GM12878 (cell line): ENCODE measurements around the gene APOM. TPM values are rescaled to one million over a fixed set of nuclear protein-coding genes. Genes with fewer than 3 reads are reported as not detected.

ENCODE experiments used
- BMI1 ChIP-seq: fragments of 450-650 bp; IDR thresholded peaks from 2 replicates; pipeline ENCODE4 v1.6.1; 2016; ENCODE audit warnings: mild to moderate bottlenecking, moderate library complexity, borderline replicate concordance
- CBFB ChIP-seq: IDR thresholded peaks from 2 replicates; pipeline ENCODE4 v1.6.1; 2016; ENCODE audit warnings: antibody characterized with exemption, low read depth
- ETV6 ChIP-seq, 2 experiments: fragments of 450-650 bp in 1 of 2; IDR thresholded peaks in 1 of 2; conservative IDR thresholded peaks in 1 of 2; 2 replicates each; pipeline ENCODE4 v1.6.1; 2014; ENCODE audit warnings: antibody characterized with exemption in 1 of 2, borderline replicate concordance in 1 of 2, low read depth in 1 of 2, mild to moderate bottlenecking in 1 of 2, moderate library complexity in 1 of 2
- FOXK2 ChIP-seq: fragments of 450-650 bp; IDR thresholded peaks from 2 replicates; pipeline ENCODE4 v1.6.1; 2017; ENCODE audit warnings: mild to moderate bottlenecking, moderate library complexity
- IKZF2 ChIP-seq, 2 experiments: fragments of 450-650 bp; IDR thresholded peaks; 2 replicates each; pipeline ENCODE4 v1.6.1; 2017; ENCODE audit warnings: mild to moderate bottlenecking in 2 of 2, moderate library complexity in 2 of 2
- NRF1 ChIP-seq: conservative IDR thresholded peaks from 2 replicates; pipeline ENCODE4 v1.6.1; 2011; ENCODE audit warnings: mild to moderate bottlenecking, low read depth, low read length, improper control_type of control experiment
- RCOR1 ChIP-seq: conservative IDR thresholded peaks from 2 replicates; pipeline ENCODE4 v1.6.1; 2012; ENCODE audit warnings: low read depth, low read length, improper control_type of control experiment
- RFX5 ChIP-seq: IDR thresholded peaks from 2 replicates; pipeline ENCODE4 v1.6.1; 2011; ENCODE audit warnings: low read depth, low read length, improper control_type of control experiment
- SKIL ChIP-seq: fragments of 450-650 bp; IDR thresholded peaks from 2 replicates; pipeline ENCODE4 v1.6.1; 2017; ENCODE audit warnings: mild to moderate bottlenecking, low read depth, inconsistent platforms; ENCODE audit not compliant: poor library complexity, severe bottlenecking
- SP1 ChIP-seq: IDR thresholded peaks from one replicate; pipeline ENCODE4 v1.6.1; 2011; ENCODE audit warnings: low read depth, low read length
- SPI1 ChIP-seq: IDR thresholded peaks from 2 replicates; pipeline ENCODE4 v1.6.1; 2011; ENCODE audit warnings: low read depth, mild to moderate bottlenecking, low read length, moderate library complexity, borderline replicate concordance; ENCODE audit not compliant: insufficient read depth
- TBL1XR1 ChIP-seq: IDR thresholded peaks from 2 replicates; pipeline ENCODE4 v1.6.1; 2012; ENCODE audit warnings: low read depth, low read length, improper control_type of control experiment
- ZZZ3 ChIP-seq: IDR thresholded peaks from 2 replicates; pipeline ENCODE4 v1.6.1; 2011; ENCODE audit warnings: low read depth; ENCODE audit not compliant: control insufficient read depth, insufficient read length
- polyA plus RNA-seq, 11 experiments: library from polyadenylated mRNA; depleted of rRNA in 4 of 11; unstranded in 6 of 11; stranded (reverse) in 5 of 11; fragments of >200 nt; fragmentation: Nextera tagmentation in 4 of 11; fragmentation: Illumina TruSeq in 1 of 11; extraction: Ambion mirVana in 4 of 11; extraction: Trizol in 1 of 11; gene quantifications; 1 replicate in 1 of 11; 2 replicates in 10 of 11; pipeline versions ENCODE4 v1.2.1 to v1.2.3, GENCODE V29; 2011 to 2016; ENCODE audit warnings: inconsistent platforms in 2 of 11, missing spikeins in 2 of 11, low read depth in 1 of 11
- total RNA-seq, 4 experiments: library from RNA; depleted of rRNA in 3 of 4; stranded (reverse); fragments of >200 nt in 3 of 4; fragmentation: Illumina TruSeq in 1 of 4; extraction: Trizol in 1 of 4; gene quantifications; 2 replicates each; pipeline versions ENCODE4 v1.2.1 to v1.2.3, GENCODE V29; 2013 to 2021
- TF ChIP-seq, protein P1 (sequence below): fragments of 450-650 bp; formaldehyde crosslinking; IDR thresholded peaks from 2 replicates; pipeline ENCODE4 v1.5.0; 2022; ENCODE audit warnings: mild to moderate bottlenecking, missing genetic modification characterization
- TF ChIP-seq, protein P2 (sequence below): fragments of 450-650 bp; conservative IDR thresholded peaks from 2 replicates; pipeline ENCODE4 v1.6.1; 2017; ENCODE audit warnings: mild to moderate bottlenecking, moderate library complexity
- TF ChIP-seq, protein P3 (sequence below): fragments of 450-650 bp; IDR thresholded peaks from 2 replicates; pipeline ENCODE4 v1.6.1; 2018; ENCODE audit warnings: mild to moderate bottlenecking, low read depth, moderate library complexity; ENCODE audit not compliant: partially characterized antibody
- TF ChIP-seq, protein P4 (sequence below): fragments of 150-350 bp; IDR thresholded peaks from 2 replicates; pipeline ENCODE4 v1.6.1; 2014; ENCODE audit warnings: mild to moderate bottlenecking, low read depth, low read length

Gene APOM
- total and polyA plus RNA-seq, 10 of the 15 experiments (the other 5 are each of a cell fraction or from before 2014, with no cell fraction given) = 4.0 to 14.1 (median 7.1) TPM

GRCh38 chr6:31666337-31666965, 10.8 kb downstream of the APOM start (continued):
- TF ChIP-seq ZZZ3 = no peak
- TF ChIP-seq FOXK2 = 0 out of 2 replicates have a peak, but pooled peaks have one; percentile 7
- TF ChIP-seq, protein P1, sequence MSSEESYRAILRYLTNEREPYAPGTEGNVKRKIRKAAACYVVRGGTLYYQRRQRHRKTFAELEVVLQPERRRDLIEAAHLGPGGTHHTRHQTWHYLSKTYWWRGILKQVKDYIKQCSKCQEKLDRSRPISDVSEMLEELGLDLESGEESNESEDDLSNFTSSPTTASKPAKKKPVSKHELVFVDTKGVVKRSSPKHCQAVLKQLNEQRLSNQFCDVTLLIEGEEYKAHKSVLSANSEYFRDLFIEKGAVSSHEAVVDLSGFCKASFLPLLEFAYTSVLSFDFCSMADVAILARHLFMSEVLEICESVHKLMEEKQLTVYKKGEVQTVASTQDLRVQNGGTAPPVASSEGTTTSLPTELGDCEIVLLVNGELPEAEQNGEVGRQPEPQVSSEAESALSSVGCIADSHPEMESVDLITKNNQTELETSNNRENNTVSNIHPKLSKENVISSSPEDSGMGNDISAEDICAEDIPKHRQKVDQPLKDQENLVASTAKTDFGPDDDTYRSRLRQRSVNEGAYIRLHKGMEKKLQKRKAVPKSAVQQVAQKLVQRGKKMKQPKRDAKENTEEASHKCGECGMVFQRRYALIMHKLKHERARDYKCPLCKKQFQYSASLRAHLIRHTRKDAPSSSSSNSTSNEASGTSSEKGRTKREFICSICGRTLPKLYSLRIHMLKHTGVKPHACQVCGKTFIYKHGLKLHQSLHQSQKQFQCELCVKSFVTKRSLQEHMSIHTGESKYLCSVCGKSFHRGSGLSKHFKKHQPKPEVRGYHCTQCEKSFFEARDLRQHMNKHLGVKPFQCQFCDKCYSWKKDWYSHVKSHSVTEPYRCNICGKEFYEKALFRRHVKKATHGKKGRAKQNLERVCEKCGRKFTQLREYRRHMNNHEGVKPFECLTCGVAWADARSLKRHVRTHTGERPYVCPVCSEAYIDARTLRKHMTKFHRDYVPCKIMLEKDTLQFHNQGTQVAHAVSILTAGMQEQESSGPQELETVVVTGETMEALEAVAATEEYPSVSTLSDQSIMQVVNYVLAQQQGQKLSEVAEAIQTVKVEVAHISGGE = no peak
- no peak for TF ChIP-seq TBL1XR1
- TF ChIP-seq, protein P2, sequence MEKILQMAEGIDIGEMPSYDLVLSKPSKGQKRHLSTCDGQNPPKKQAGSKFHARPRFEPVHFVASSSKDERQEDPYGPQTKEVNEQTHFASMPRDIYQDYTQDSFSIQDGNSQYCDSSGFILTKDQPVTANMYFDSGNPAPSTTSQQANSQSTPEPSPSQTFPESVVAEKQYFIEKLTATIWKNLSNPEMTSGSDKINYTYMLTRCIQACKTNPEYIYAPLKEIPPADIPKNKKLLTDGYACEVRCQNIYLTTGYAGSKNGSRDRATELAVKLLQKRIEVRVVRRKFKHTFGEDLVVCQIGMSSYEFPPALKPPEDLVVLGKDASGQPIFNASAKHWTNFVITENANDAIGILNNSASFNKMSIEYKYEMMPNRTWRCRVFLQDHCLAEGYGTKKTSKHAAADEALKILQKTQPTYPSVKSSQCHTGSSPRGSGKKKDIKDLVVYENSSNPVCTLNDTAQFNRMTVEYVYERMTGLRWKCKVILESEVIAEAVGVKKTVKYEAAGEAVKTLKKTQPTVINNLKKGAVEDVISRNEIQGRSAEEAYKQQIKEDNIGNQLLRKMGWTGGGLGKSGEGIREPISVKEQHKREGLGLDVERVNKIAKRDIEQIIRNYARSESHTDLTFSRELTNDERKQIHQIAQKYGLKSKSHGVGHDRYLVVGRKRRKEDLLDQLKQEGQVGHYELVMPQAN = 0 out of 2 replicates have a peak, but pooled peaks have one; percentile 37
- TF ChIP-seq, protein P3, sequence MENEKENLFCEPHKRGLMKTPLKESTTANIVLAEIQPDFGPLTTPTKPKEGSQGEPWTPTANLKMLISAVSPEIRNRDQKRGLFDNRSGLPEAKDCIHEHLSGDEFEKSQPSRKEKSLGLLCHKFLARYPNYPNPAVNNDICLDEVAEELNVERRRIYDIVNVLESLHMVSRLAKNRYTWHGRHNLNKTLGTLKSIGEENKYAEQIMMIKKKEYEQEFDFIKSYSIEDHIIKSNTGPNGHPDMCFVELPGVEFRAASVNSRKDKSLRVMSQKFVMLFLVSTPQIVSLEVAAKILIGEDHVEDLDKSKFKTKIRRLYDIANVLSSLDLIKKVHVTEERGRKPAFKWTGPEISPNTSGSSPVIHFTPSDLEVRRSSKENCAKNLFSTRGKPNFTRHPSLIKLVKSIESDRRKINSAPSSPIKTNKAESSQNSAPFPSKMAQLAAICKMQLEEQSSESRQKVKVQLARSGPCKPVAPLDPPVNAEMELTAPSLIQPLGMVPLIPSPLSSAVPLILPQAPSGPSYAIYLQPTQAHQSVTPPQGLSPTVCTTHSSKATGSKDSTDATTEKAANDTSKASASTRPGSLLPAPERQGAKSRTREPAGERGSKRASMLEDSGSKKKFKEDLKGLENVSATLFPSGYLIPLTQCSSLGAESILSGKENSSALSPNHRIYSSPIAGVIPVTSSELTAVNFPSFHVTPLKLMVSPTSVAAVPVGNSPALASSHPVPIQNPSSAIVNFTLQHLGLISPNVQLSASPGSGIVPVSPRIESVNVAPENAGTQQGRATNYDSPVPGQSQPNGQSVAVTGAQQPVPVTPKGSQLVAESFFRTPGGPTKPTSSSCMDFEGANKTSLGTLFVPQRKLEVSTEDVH = no peak
- TF ChIP-seq, protein P4, sequence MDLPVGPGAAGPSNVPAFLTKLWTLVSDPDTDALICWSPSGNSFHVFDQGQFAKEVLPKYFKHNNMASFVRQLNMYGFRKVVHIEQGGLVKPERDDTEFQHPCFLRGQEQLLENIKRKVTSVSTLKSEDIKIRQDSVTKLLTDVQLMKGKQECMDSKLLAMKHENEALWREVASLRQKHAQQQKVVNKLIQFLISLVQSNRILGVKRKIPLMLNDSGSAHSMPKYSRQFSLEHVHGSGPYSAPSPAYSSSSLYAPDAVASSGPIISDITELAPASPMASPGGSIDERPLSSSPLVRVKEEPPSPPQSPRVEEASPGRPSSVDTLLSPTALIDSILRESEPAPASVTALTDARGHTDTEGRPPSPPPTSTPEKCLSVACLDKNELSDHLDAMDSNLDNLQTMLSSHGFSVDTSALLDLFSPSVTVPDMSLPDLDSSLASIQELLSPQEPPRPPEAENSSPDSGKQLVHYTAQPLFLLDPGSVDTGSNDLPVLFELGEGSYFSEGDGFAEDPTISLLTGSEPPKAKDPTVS = no peak
- TF ChIP-seq ETV6 (conservative IDR thresholded peaks at IDR 0.05 in 1 of 2, IDR thresholded peaks at IDR 0.05 in 1 of 2; ENCODE audit: borderline replicate concordance in 1 of 2, low read depth in 1 of 2) = no peak
- no peak for TF ChIP-seq SP1
- TF ChIP-seq CBFB = no peak
- no peak for TF ChIP-seq SKIL
- TF ChIP-seq RFX5 = no peak
- no peak for TF ChIP-seq BMI1
- TF ChIP-seq IKZF2 (IDR thresholded peaks at IDR 0.05) = 0 out of 4 replicates have a peak, but pooled peaks have one; percentile 16 to 25
- no peak for TF ChIP-seq SPI1
- TF ChIP-seq NRF1 = no peak
- no peak for TF ChIP-seq RCOR1
